HCT116 (cell line): ENCODE measurements around the gene PTBP1. TPM values are rescaled to one million over a fixed set of nuclear protein-coding genes. Genes with fewer than 3 reads are reported as not detected.

ENCODE experiments used
- ATAC-seq: fragments of 200-7000 bp; cut with Tn5 transposase; 2 replicates; pipeline ENCODE4 v1.9.1; 2020; ENCODE audit warnings: mild to moderate bottlenecking, moderate library complexity
- BruUV-seq: library from RNA; stranded (reverse); fragments of 400-500 nt; replicated peaks from 2 replicates; lab custom pipeline; 2021; lab: Mats Ljungman, UMichigan
- CTCF ChIA-PET: fragments of 300-600 bp; sonication (Branson Sonifier 250); formaldehyde crosslinking; loops from one replicate; lab custom pipeline; 2021; ENCODE audit warnings: antibody characterized with exemption; lab: Charles Lee
- POLR2A ChIA-PET: fragments of 300-600, 350-600 bp; sonication (Branson Sonifier 250); formaldehyde crosslinking; loops from one replicate; lab custom pipeline; 2021; ENCODE audit warnings: antibody characterized with exemption; lab: Charles Lee
- RAD21 ChIA-PET, 2 experiments: fragments of 300-600 bp; sonication (Branson Sonifier 250); formaldehyde crosslinking; loops; one replicate each; lab custom pipeline; 2023; ENCODE audit warnings: low total read pairs in 2 of 2; ENCODE audit not compliant: uncharacterized antibody in 2 of 2, unreplicated experiment in 2 of 2, low non-redundant PET in 1 of 2; lab: Charles Lee
- DNase-seq: peaks from one replicate; pipeline ENCODE4 v3.0.0-alpha.2; 2010; ENCODE audit warnings: low read depth, low spot score
- H2AFZ ChIP-seq: fragments of 200-600 bp; shearing (Covaris generic), sonication (generic); 2 replicates; pipeline ENCODE4 v1.6.1; 2017; ENCODE audit warnings: low read depth, mixed run types, mixed read lengths, antibody characterized with exemption, low read length; ENCODE audit not compliant: poor library complexity, severe bottlenecking
- H3K27ac ChIP-seq: 2 replicates; pipeline ENCODE4 v1.5.1; 2012; ENCODE audit warnings: low read depth, low read length
- H3K27me3 ChIP-seq: fragments of 200-600 bp; sonication (generic); 2 replicates; pipeline ENCODE4 v1.6.1; 2016; ENCODE audit warnings: mixed run types, low read length, mixed read lengths; ENCODE audit not compliant: insufficient read depth
- H3K36me3 ChIP-seq, 2 experiments: fragments of 200-500 bp in 1 of 2; fragments of 200-600 bp in 1 of 2; sonication (Bioruptor generic) in 1 of 2; sonication (generic) in 1 of 2; 2 replicates each; pipeline versions ENCODE4 v1.5.1 to v1.6.1; 2014 to 2016; ENCODE audit warnings: low read length in 2 of 2, inconsistent platforms in 1 of 2, mixed read lengths in 1 of 2, mixed run types in 1 of 2; ENCODE audit not compliant: insufficient read depth in 2 of 2, control insufficient read depth in 1 of 2
- H3K4me1 ChIP-seq, 2 experiments: fragments of 200-600 bp in 1 of 2; sonication (generic) in 1 of 2; 2 replicates each; pipeline versions ENCODE4 v1.5.1 to v1.6.1; 2012 to 2017; ENCODE audit warnings: low read length in 2 of 2, inconsistent platforms in 1 of 2, mild to moderate bottlenecking in 1 of 2, mixed read lengths in 1 of 2, mixed run types in 1 of 2, moderate library complexity in 1 of 2; ENCODE audit not compliant: insufficient read depth in 2 of 2, control insufficient read depth in 1 of 2
- H3K4me2 ChIP-seq: fragments of 200-600 bp; sonication (generic); 2 replicates; pipeline ENCODE4 v1.6.1; 2017; ENCODE audit warnings: mixed run types, low read length, mixed read lengths
- H3K4me3 ChIP-seq, 2 experiments: fragments of 200-600 bp in 1 of 2; sonication (generic) in 1 of 2; replicated peaks in 1 of 2; 2 replicates each; pipeline ENCODE4 v1.5.1; 2011 to 2016; ENCODE audit warnings: low read length in 2 of 2, control low read depth in 1 of 2, low read depth in 1 of 2, mild to moderate bottlenecking in 1 of 2, mixed read lengths in 1 of 2, mixed run types in 1 of 2
- H3K79me2 ChIP-seq: fragments of 200-600 bp; sonication (generic); 2 replicates; pipeline ENCODE4 v1.6.1; 2017; ENCODE audit warnings: mild to moderate bottlenecking, mixed run types, low read length, moderate library complexity, mixed read lengths; ENCODE audit not compliant: insufficient read depth
- H3K9ac ChIP-seq: fragments of 200-600 bp; sonication (generic); 2 replicates; pipeline ENCODE4 v1.6.1; 2016; ENCODE audit warnings: low read length, mixed read lengths
- H3K9me2 ChIP-seq: fragments of 200-600 bp; sonication (generic), shearing (Covaris generic); 2 replicates; pipeline ENCODE4 v1.6.1; 2017; ENCODE audit warnings: mixed run types, mild to moderate bottlenecking, moderate library complexity; ENCODE audit not compliant: insufficient read depth
- H3K9me3 ChIP-seq, 2 experiments: fragments of 200-500 bp in 1 of 2; fragments of 200-600 bp in 1 of 2; sonication (Bioruptor generic) in 1 of 2; sonication (generic) in 1 of 2; 2 replicates each; pipeline ENCODE4 v1.6.1; 2014 to 2017; ENCODE audit warnings: low read length in 2 of 2, mixed read lengths in 2 of 2, inconsistent platforms in 1 of 2, low read depth in 1 of 2, mild to moderate bottlenecking in 1 of 2, mixed run types in 1 of 2, moderate library complexity in 1 of 2; ENCODE audit not compliant: control insufficient read depth in 1 of 2, insufficient read depth in 1 of 2
- H4K20me1 ChIP-seq: fragments of 200-600 bp; sonication (generic), shearing (Covaris generic); 2 replicates; pipeline ENCODE4 v1.6.1; 2017; ENCODE audit warnings: mixed run types, mild to moderate bottlenecking, moderate library complexity; ENCODE audit not compliant: insufficient read depth
- CBX3 ChIP-seq: IDR thresholded peaks from 2 replicates; pipeline ENCODE4 v1.6.1; 2012; ENCODE audit warnings: low read depth
- CTCF ChIP-seq, 3 experiments: fragments of 200-600 bp in 1 of 3; sonication (generic) in 1 of 3; IDR thresholded peaks in 2 of 3; conservative IDR thresholded peaks in 1 of 3; 2 replicates each; pipeline ENCODE4 v1.5.1; 2012 to 2017; ENCODE audit warnings: low read depth in 2 of 3, low read length in 2 of 3, antibody characterized with exemption in 1 of 3, borderline replicate concordance in 1 of 3, control low read depth in 1 of 3, mild to moderate bottlenecking in 1 of 3, mixed read lengths in 1 of 3, mixed run types in 1 of 3, moderate library complexity in 1 of 3; ENCODE audit not compliant: insufficient read depth in 1 of 3
- EGR1 ChIP-seq: IDR thresholded peaks from 2 replicates; pipeline ENCODE4 v1.6.1; 2012; ENCODE audit warnings: low read depth
- ELF1 ChIP-seq: IDR thresholded peaks from 2 replicates; pipeline ENCODE4 v1.6.1; 2012; ENCODE audit warnings: low read depth, borderline replicate concordance
- FOSL1 ChIP-seq: IDR thresholded peaks from 2 replicates; pipeline ENCODE4 v1.6.1; 2012; ENCODE audit warnings: low read depth
- POLR2A ChIP-seq: IDR thresholded peaks from 2 replicates; pipeline ENCODE4 v1.7.0; 2011; ENCODE audit warnings: borderline replicate concordance; ENCODE audit not compliant: insufficient read depth, insufficient read length; ENCODE audit errors: extremely low read depth
- POLR2AphosphoS5 ChIP-seq: IDR thresholded peaks from 2 replicates; pipeline ENCODE4 v1.6.1; 2011; ENCODE audit warnings: mild to moderate bottlenecking, low read depth, low read length, moderate library complexity
- REST ChIP-seq: IDR thresholded peaks from 2 replicates; pipeline ENCODE4 v1.6.1; 2012; ENCODE audit warnings: low read depth
- SIN3A ChIP-seq: IDR thresholded peaks from 2 replicates; pipeline ENCODE4 v1.6.1; 2012; ENCODE audit warnings: low read depth
- SP1 ChIP-seq: IDR thresholded peaks from 2 replicates; pipeline ENCODE4 v1.6.1; 2012; ENCODE audit warnings: low read depth
- YY1 ChIP-seq: IDR thresholded peaks from 2 replicates; pipeline ENCODE4 v1.6.1; 2011; ENCODE audit warnings: low read length, low read depth, moderate library complexity, mild to moderate bottlenecking; ENCODE audit not compliant: insufficient replicate concordance; ENCODE audit errors: extremely low read depth
- ZFX ChIP-seq: fragments of 450-650 bp; IDR thresholded peaks from 2 replicates; pipeline ENCODE4 v1.6.1; 2017
- ZNF274 ChIP-seq: fragments of 200-500 bp; sonication (Bioruptor generic); IDR thresholded peaks from 2 replicates; pipeline ENCODE4 v1.6.1; 2014; ENCODE audit warnings: mild to moderate bottlenecking, low read depth, low read length, inconsistent platforms
- intact Hi-C: fragments of 100-400 bp; cut with micrococcal nuclease; formaldehyde crosslinking; loops from 2 replicates; pipeline ENCODE4 v1.10.0; 2022
- total RNA-seq: library from RNA; stranded (reverse); gene quantifications from one replicate; pipeline ENCODE4 v1.2.1, GENCODE V29; 2021; ENCODE audit not compliant: unreplicated experiment

Gene PTBP1
- total RNA-seq, 1 experiment from 2014 or later: 676 TPM

DNA sequence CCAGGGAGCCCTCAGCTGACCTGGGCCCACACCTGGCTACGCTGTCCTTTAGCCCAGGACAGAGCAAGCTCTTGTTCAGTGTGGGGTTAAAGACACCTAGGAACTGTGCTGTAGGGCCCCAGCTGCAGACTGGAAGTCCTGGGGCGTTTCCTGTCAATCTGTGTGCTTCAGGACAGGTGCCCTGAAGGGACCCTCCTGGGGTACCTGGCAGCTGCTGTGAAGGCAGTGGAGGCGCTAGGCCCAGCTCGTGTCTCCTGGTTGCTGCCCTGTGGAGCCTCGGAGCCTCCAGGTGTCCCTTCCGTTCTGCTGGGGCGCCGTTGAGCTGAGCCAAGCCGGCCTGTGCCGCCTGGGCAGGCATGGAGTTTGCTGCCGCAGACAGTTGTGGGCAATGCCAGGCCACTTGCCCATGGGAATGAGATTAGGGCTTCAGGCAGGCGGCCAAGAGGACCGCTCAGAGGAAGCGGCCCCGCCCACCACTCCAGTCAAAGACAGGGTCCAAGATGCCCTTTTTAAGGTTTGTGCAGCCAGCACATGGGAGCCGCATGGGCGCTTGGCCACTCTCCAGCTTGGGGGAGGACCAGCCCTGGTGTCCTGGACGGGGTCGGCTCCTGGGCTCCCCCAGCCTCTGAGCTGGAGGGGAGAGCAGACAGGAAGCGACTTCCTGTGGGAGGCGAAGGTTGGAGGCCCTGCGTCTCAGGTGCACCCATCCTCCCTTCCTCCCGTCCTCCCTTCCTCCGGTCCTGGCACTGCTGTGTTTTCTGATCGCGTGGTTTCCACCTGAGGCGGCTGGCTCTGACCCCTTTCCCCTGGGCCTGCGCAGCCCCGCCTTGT lies 4.0 kb downstream of the PTBP1 start:
- H3K9ac ChIP-seq: peak overlapping the region; percentile 92; the same call in 1 of the 2 replicates
- H3K4me3 ChIP-seq: no peak overlapping the region
- RAD21 ChIA-PET: no interaction called here
- intact Hi-C loops: no loop called here
- no peaks in the 10 kb centered on the region for H3K27me3 ChIP-seq
- H3K9me3 ChIP-seq: no peaks in the 10 kb centered on the region
- no TSS peak for BruUV-seq
- peaks cover 43 to 78% of the 10 kb centered on the region in 2 experiments; a peak in 3 of 4 replicates for H3K36me3 ChIP-seq
- peak overlapping the region; percentile 53 for H3K27ac ChIP-seq
- ATAC-seq (no peak), DNase-seq (no peak)
- H3K4me2 ChIP-seq: no peak overlapping the region
- peaks cover 59% of the 10 kb centered on the region; the same call in 1 of the 2 replicates for H4K20me1 ChIP-seq
- POLR2A ChIA-PET: no interaction called here
- no peak overlapping the region for H2AFZ ChIP-seq
- TF ChIP-seq POLR2A (no peak), POLR2AphosphoS5 (0 out of 2 replicates have a peak, but pooled peaks have one; percentile 13)
- TF ChIP-seq, all 23 proteins: peak for 1
- Histone ChIP-seq H3K9me2 (no peaks in the 10 kb centered on the region), H3K79me2 (peaks cover 85% of the 10 kb centered on the region), H3K4me1 (peaks cover 17 to 34% of the 10 kb centered on the region in 2 experiments)
- CTCF ChIA-PET: no interaction called here

DNA sequence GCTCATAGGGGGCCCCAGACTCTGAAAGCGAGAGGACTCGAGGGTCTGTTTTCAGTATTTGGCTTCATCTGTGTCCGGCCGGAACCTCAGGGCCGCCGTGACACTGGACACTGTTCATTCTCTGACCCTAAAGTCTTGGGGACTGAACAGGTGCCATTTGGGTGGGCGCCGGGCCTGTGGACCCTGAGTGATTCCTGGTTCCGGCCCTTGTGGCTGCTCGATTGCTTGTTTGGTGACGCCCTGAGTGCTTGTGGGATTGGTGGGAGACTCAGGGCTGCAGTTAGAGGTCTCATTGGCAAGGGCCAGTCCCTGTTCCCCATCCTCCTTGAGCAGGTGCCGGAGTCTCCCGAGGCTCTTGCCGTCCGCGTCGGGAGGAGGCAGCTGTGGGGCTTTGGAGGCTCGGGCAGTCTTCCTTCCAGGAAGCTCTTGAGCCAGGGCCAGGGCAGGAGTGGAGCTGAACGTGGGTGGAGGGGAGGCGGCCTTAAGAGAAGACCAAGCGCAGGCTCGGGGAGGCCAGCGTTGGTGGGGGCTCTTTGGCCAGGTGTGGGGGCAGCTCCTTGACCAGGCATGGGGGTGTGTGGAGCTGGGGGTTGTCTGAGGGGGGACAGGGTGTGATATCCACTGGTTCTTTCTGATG lies 4.7 kb downstream of the PTBP1 start:
- no TSS peak for BruUV-seq
- ChIA-PET RAD21 (no interaction called here), CTCF (no interaction called here), POLR2A (interaction anchor here (0.6 to 0.8 kb wide), 2 partner anchors 51 to 99 kb away, joined by 3 to 4 read pairs; no protein-coding TSS in a partner anchor)
- intact Hi-C loops: no loop called here
- Histone ChIP-seq H3K27ac (peak overlapping the region; percentile 53; the same call in 1 of the 2 replicates), H3K4me3 (no peak overlapping the region), H4K20me1 (peaks cover 65% of the 10 kb centered on the region; the same call in 1 of the 2 replicates), H3K4me1 (peaks cover 17 to 30% of the 10 kb centered on the region in 2 experiments), H3K9ac (0 out of 2 replicates have a peak overlapping the region, but pooled peaks have one; percentile 12), H2AFZ (no peak overlapping the region), H3K79me2 (peaks cover 92% of the 10 kb centered on the region), H3K9me3 (no peaks in the 10 kb centered on the region), H3K4me2 (no peak overlapping the region), H3K36me3 (peaks cover 47 to 85% of the 10 kb centered on the region in 2 experiments; a peak in 3 of 4 replicates), H3K9me2 (no peaks in the 10 kb centered on the region), H3K27me3 (no peaks in the 10 kb centered on the region)
- no peak for DNase-seq
- no peak for ATAC-seq
- TF ChIP-seq SP1 (no peak), POLR2A (no peak), ELF1 (no peak), ZFX (no peak), EGR1 (no peak), REST (no peak), YY1 (no peak), CBX3 (no peak), SIN3A (no peak), CTCF (IDR thresholded peaks at IDR 0.05 in 2 of 3, conservative IDR thresholded peaks at IDR 0.05 in 1 of 3; ENCODE audit: borderline replicate concordance in 1 of 3, insufficient read depth in 1 of 3, low read depth in 2 of 3, low read length in 2 of 3) (no peak), ZNF274 (no peak), FOSL1 (no peak)
